HEK293 (cell line): ENCODE results near the gene SLC14A1.

ENCODE experiments used
- BCL6B ChIP-seq: fragments of 450-650 bp; formaldehyde crosslinking; IDR thresholded peaks from 2 replicates; pipeline ENCODE4 v1.5.1; 2017; ENCODE audit warnings: missing biosample characterization, missing genetic modification characterization
- CTCF ChIP-seq: fragments of 450-650 bp; formaldehyde crosslinking; IDR thresholded peaks from 2 replicates; pipeline ENCODE4 v1.5.1; 2016; ENCODE audit warnings: missing biosample characterization, missing genetic modification characterization
- HOXC10 ChIP-seq: sonication (generic); formaldehyde crosslinking; IDR thresholded peaks from 2 replicates; pipeline ENCODE4 v1.8.1; 2023; ENCODE audit warnings: mild to moderate bottlenecking, missing genetic modification reagents
- ZNF157 ChIP-seq: fragments of 450-650 bp; formaldehyde crosslinking; IDR thresholded peaks from 2 replicates; pipeline ENCODE4 v1.5.1; 2016; ENCODE audit warnings: missing biosample characterization, missing genetic modification characterization
- ZNF280D ChIP-seq: fragments of 450-650 bp; formaldehyde crosslinking; IDR thresholded peaks from 2 replicates; pipeline ENCODE4 v1.5.1; 2016; ENCODE audit warnings: missing biosample characterization, missing genetic modification characterization
- ZSCAN30 ChIP-seq: fragments of 450-650 bp; IDR thresholded peaks from 2 replicates; pipeline ENCODE4 v1.5.1; 2018; ENCODE audit warnings: missing biosample characterization, mild to moderate bottlenecking, missing genetic modification characterization, moderate library complexity

GRCh38 chr18:45786941-45787340, 63.0 kb downstream of the SLC14A1 start:
- no peak for TF ChIP-seq CTCF (tag by site-specific recombination)
- no peak for TF ChIP-seq ZNF280D (tag by site-specific recombination)
- TF ChIP-seq HOXC10 (CRISPR knock-in tag) = no peak
- TF ChIP-seq ZSCAN30 = no peak
- no peak for TF ChIP-seq ZNF157 (tag by site-specific recombination)
- TF ChIP-seq BCL6B = no peak
